AG10803 (cell line): ENCODE results near the gene MRPL54.

Experiments used
- DNase-seq: peaks from one replicate; pipeline ENCODE4 v3.0.0; 2010; ENCODE audit warnings: low read depth
- H3K4me3 ChIP-seq: 2 replicates; pipeline ENCODE4 v1.5.1; 2011; ENCODE audit warnings: mild to moderate bottlenecking, low read length, control low read depth
- CTCF ChIP-seq: conservative IDR thresholded peaks from 2 replicates; pipeline ENCODE4 v1.5.1; 2011; ENCODE audit warnings: mild to moderate bottlenecking, low read length, control low read depth, inconsistent platforms

The MRPL54 gene

DNA sequence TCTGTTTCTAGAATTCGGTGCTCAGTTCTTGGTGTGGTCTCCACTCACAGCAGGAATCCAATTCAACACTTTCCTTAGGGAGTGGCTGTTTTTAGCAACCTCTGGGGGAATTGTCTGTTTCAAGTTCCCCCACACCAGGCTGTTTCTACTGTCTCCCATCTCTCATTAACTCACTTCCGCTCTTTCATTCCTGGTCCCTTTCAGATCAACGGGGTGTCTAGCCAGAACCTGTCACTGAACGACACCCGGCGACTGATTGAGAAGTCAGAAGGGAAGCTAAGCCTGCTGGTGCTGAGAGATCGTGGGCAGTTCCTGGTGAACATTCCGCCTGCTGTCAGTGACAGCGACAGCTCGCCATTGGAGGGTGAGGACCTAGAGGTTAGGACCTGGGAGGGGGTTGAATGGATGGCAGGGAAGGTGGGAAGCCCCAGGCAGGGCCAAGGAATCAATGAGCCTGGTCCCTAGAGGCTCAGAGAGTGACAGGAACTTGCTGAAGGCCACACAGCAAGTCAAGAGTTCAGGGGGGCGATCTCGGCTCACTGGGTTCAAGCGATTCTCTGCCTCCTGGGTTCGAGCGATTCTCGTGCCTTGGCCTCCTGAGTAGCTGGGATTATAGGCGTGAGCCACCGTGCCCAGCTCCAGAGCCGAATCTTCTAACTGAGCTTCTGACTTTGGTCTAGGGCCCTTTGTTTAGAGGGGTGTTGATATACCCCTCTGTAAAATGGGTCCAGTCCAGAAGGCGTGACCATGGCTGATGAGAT lies 28.8 kb upstream of the MRPL54 start:
- no peak for TF ChIP-seq CTCF
- H3K4me3 ChIP-seq = no peak overlapping the region
- no peak for DNase-seq

DNA sequence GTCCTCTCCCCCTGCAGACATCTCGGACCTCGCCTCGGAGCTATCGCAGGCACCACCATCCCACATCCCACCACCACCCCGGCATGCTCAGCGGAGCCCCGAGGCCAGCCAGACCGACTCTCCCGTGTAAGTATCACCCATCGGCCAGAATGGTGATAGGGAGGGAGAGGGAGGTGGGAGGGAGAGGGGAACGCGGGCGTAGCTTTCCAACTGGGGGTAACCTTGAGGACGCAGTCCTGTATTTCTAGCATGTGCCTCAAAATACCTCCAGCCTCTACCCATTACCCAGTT lies 28.2 kb upstream of the MRPL54 start:
- DNase-seq = no peak
- TF ChIP-seq CTCF = no peak
- no peak overlapping the region for H3K4me3 ChIP-seq

DNA sequence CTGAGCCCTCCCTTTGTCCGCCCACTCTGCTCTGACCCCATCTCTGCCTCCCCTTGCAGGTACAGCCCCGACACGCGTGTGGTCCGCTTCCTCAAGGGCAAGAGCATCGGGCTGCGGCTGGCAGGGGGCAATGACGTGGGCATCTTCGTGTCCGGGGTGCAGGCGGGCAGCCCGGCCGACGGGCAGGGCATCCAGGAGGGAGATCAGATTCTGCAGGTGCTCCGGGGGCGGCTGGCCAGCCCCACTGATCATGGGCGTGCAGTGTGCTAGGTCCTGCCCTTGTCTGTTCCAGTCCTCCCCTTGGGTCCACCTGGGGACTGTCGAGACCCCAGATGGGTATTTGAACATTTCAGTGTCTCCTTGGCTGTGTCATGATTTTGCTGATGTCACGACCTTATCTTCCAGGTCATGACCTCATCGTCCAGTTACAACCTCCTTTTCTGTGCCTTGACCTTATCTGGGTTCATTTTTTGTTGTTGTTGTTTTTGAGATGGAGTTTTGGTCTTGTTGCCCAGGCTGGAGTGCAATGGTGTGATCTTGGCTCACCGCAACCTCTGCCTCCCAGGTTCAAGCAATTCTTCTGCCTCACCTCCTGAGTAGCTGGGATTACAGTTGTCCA lies 26.3 kb upstream of the MRPL54 start:
- no peak for TF ChIP-seq CTCF
- no peak for DNase-seq
- H3K4me3 ChIP-seq = no peak overlapping the region

DNA sequence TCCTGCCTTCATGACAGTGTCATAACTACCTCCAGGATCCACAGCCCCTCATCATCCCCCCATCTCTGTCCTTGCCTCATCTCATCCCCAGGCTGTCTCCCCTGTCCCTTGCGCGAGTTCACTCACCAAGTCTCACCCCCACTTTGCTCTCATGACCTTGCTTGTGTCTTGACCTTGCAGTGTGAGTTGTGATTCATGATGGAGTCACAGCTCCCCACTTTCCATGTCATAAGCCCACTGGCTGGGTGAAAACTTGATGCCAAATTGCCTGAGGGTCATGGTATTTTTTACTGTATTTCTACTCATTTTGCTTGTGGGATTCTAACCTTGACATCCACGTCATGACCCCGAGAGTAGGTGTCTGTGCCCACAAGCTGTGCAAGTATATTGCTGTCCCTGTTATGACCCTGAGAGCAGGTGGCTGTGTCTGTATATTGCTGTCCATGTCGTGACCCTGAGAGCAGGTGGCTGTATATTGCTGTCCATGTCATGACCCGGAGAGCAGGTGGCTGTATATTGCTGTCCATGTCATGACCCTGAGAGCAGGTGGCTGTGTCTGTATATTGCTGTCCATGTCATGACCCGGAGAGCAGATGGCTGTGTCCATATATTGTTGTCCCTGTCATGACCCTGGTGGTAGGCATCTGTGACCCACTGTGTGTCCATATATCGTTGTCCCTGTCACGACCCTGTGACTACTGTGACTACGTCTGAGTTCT lies 24.8 kb upstream of the MRPL54 start:
- no peak for TF ChIP-seq CTCF
- no peak overlapping the region for H3K4me3 ChIP-seq
- no peak for DNase-seq

GRCh38 chr19:3738477-3739220 lies 23.8 kb upstream of the MRPL54 start:
- DNase-seq = no peak
- no peak overlapping the region for H3K4me3 ChIP-seq
- TF ChIP-seq CTCF = no peak

GRCh38 chr19:3740431-3740830 lies 22.1 kb upstream of the MRPL54 start:
- DNase-seq = no peak
- TF ChIP-seq CTCF = no peak
- H3K4me3 ChIP-seq = no peak overlapping the region
